ENCODE data around the gene CFAP46.

GRCh38 chr10:132908621-132909295 is 33.6 kb downstream of the CFAP46 start:
- TF ChIP-seq CTCF (IDR thresholded peaks at IDR 0.05; ENCODE audit: insufficient read depth, low read length, poor library complexity, severe bottlenecking): no peak
- no peak for TF ChIP-seq EZH2phosphoT487 (conservative IDR thresholded peaks at IDR 0.05; ENCODE audit: low read length)

Data from SU-DHL-6 (cell line).